OCI-LY7 (cell line): ENCODE data around the gene PDE6D.

Source experiments
- CTCF ChIP-seq: fragments of 200-600 bp; sonication (generic); conservative IDR thresholded peaks from 2 replicates; pipeline ENCODE4 v1.5.1; 2014; ENCODE audit warnings: mild to moderate bottlenecking, antibody characterized with exemption, low read length, moderate library complexity, mixed read lengths
- EZH2phosphoT487 ChIP-seq: fragments of 200-600 bp; sonication (generic); IDR thresholded peaks from 2 replicates; pipeline ENCODE4 v1.6.1; 2018; ENCODE audit warnings: low read depth, borderline replicate concordance, mild to moderate bottlenecking, mixed run types, antibody characterized with exemption, low read length, moderate library complexity, mixed read lengths

GRCh38 chr2:231720292-231720986 lies 60.6 kb downstream of the PDE6D start:
- TF ChIP-seq CTCF (no peak), EZH2phosphoT487 (no peak)
